Neutrophil (primary cell): Measurements from ENCODE around the gene SIPA1.
A peak's percentile ranks its signal among the peaks of the same experiment; 100 is the strongest.

Experiments
- H3K27ac ChIP-seq: fragments of 200-600 bp; sonication (generic); 2 replicates; pipeline ENCODE4 v1.5.1; 2016; ENCODE audit warnings: mild to moderate bottlenecking, moderate library complexity
- H3K27me3 ChIP-seq: fragments of 200-600 bp; sonication (generic); 2 replicates; pipeline ENCODE4 v1.6.0; 2016; ENCODE audit warnings: mild to moderate bottlenecking
- H3K36me3 ChIP-seq: fragments of 200-600 bp; sonication (generic); 2 replicates; pipeline ENCODE4 v1.5.1; 2017
- H3K4me1 ChIP-seq, 2 experiments: fragments of 200-600 bp in 1 of 2; sonication (generic) in 1 of 2; 1 replicate in 1 of 2; 2 replicates in 1 of 2; pipeline versions ENCODE4 v1.5.1 to v1.6.1; 2013 to 2016; ENCODE audit warnings: low read depth in 1 of 2, low read length in 1 of 2, mild to moderate bottlenecking in 1 of 2, moderate library complexity in 1 of 2; ENCODE audit not compliant: control insufficient read depth in 1 of 2, insufficient read depth in 1 of 2
- H3K4me3 ChIP-seq, 2 experiments: fragments of 200-600 bp in 1 of 2; sonication (generic) in 1 of 2; 1 replicate in 1 of 2; 2 replicates in 1 of 2; pipeline ENCODE4 v1.5.1; 2013 to 2016; ENCODE audit warnings: low read depth in 1 of 2, low read length in 1 of 2, mild to moderate bottlenecking in 1 of 2, moderate library complexity in 1 of 2
- H3K9me3 ChIP-seq: fragments of 200-600 bp; sonication (generic); 2 replicates; pipeline ENCODE4 v1.5.1; 2016
- CTCF ChIP-seq: fragments of 200-600 bp; sonication (generic); IDR thresholded peaks from 2 replicates; pipeline ENCODE4 v1.5.1; 2016; ENCODE audit warnings: antibody characterized with exemption

The SIPA1 gene

DNA sequence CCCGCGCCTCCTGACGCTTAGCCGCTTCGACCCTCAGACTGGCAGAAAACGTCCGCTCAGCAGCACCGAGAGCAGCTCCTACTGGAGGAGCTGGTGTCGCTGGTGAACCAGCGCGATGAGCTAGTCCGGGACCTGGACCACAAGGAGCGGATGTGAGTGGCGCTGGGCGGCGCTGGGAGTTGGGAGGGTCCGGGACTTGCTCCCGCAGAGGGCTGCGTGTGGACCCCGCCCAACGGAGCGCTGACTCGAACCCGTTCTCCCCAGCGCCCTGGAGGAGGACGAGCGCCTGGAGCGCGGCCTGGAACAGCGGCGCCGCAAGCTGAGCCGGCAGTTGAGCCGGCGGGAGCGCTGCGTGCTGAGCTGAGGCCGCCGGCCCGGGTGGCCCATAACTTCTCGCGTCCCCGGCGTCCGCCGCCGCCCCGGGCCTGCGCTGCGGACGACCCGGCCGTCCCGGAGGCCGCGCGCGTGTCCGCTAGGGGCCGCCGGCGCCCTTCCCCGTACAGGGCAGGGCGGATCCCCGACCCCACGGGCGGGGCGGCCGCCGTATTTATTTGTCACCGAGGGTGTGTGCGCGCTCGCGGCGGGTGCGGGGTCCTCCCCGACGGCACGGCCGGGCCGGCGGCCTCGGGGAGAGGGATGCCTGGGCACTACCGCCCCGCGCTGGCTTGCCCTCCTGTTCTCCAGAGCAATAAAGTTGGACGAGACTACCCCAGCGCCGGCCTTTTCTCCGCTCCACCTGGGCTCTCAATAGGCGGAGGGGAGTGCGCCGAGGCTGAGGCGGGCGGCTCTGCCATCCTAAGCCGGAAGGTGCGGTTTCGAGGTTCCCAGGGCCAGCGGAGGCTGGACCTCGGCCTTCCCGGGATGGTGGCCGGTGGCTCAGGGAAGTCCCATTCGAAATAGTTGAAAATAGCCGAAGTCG lies 45.7 kb upstream of the SIPA1 start:
- H3K27ac ChIP-seq: no peak overlapping the region
- no peak for TF ChIP-seq CTCF
- peaks cover 17% of the 10 kb centered on the region in 2 experiments for H3K4me1 ChIP-seq
- H3K27me3 ChIP-seq: no peaks in the 10 kb centered on the region
- no peaks in the 10 kb centered on the region for H3K9me3 ChIP-seq
- peaks cover 96% of the 10 kb centered on the region for H3K36me3 ChIP-seq
- no peak overlapping the region for H3K4me3 ChIP-seq

GRCh38 chr11:65592858-65593517 lies 44.9 kb upstream of the SIPA1 start:
- peak overlapping the region; percentile 34 for H3K27ac ChIP-seq
- peaks cover 96% of the 10 kb centered on the region for H3K36me3 ChIP-seq
- no peak for TF ChIP-seq CTCF
- no peaks in the 10 kb centered on the region for H3K27me3 ChIP-seq
- peaks cover 9% of the 10 kb centered on the region in 2 experiments for H3K4me1 ChIP-seq
- H3K4me3 ChIP-seq: no peak overlapping the region
- H3K9me3 ChIP-seq: no peaks in the 10 kb centered on the region

DNA sequence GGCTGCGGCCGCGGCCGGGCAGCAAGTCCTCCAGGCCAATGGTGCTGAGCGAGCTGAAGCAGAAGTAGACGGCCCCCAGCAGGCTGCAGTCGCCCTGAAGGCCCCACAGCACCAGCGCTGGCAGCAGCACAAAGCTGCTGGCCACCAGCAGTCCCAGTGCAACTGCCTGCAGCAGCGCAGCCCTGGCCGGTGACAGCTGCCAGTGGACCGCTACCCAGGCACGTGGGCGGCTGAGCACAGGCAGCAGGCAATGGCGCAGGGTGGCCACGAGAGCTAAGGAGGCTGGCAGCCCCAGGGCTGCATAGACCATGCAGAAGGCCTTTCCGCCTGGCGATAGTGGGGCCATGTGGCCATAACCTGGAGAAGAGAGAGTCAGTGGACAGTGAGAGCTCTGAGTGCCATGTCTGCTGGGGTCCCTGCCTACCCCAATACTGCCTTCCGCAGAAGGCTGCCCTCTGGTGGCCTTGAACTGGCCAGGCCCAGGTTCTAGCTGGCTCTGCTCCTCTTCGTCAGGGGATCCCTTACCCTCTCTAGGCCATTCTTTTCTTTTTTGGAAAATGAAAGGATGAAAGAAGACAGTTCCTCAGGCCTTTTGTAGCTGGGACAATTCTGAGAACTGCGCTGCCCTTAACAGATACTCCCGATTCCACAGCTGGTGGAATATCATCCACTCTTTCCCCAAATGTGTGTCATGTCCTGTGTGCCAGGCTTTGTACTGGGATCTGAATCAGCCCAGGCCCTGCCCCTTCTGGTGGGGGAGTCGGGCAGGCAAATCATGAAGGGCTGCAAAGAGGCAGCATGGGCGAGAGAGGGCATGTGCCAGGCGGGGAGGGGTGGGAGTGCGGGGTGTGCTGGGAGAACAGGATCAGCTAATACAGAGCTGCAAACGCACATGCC lies 44.1 kb upstream of the SIPA1 start:
- peaks cover 97% of the 10 kb centered on the region for H3K36me3 ChIP-seq
- H3K27me3 ChIP-seq: no peaks in the 10 kb centered on the region
- peak overlapping the region; percentile 34 for H3K27ac ChIP-seq
- peak; percentile 54 for TF ChIP-seq CTCF
- H3K4me3 ChIP-seq: no peak overlapping the region
- H3K4me1 ChIP-seq: peaks cover 1 to 2% of the 10 kb centered on the region in 2 experiments
- no peaks in the 10 kb centered on the region for H3K9me3 ChIP-seq

- H3K27me3 ChIP-seq: no peaks in the 10 kb centered on the region
- H3K4me3 ChIP-seq: no peak overlapping the region
- H3K9me3 ChIP-seq: no peaks in the 10 kb centered on the region
- no peak for TF ChIP-seq CTCF
- no peaks in the 10 kb centered on the region for H3K4me1 ChIP-seq
- H3K27ac ChIP-seq: peak overlapping the region; percentile 10
- H3K36me3 ChIP-seq: peaks cover 97% of the 10 kb centered on the region
Measured at GRCh38 chr11:65595131-65595530, 42.8 kb upstream of the SIPA1 start.

DNA sequence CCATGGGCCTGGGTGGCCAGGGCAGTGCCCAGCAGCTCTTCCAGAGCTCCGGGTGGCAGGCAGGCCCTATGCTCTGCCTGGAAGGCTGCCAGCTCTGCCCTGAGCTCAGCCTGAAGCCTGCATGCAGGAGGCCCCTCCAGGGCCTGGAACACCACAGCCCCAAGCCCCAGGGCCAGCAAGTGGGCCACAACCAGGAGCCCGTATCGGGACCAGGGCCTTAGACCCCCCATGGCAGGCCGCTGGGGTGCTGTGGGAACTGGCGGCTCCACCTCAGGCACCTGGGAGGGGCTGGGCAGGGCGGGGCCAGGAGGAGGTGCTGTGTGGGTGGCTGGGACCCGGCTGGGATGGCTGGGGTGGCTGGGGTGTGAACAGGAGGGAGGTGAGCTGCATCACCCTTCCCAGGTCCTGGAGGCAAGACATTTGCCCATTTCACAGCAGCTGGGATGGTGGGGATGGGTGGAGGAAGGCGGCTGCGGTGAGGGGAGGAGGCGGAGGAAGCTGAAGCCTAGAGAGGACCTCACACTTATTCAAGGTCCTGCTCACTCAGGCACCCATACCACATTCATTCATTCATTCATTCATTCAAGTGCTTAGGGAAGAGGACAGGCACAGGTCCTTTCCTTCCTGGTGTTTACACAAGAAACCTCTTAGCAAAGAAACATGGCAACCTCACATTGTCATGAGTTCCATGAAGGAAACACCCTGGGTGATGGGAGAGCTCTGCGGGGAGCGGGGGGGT lies 42.2 kb upstream of the SIPA1 start, which contains the start of gene KCNK7:
Gene KCNK7, minus strand, starts transcription at position 258 of the 739 bp plus-strand sequence. Its CDS starts 28 bp downstream, at position 230.
- TF ChIP-seq CTCF: no peak
- H3K36me3 ChIP-seq: peaks cover 97% of the 10 kb centered on the region
- H3K4me1 ChIP-seq: no peaks in the 10 kb centered on the region
- H3K27me3 ChIP-seq: no peaks in the 10 kb centered on the region
- H3K4me3 ChIP-seq: no peak within 1 kb of the TSS
- peak within 1 kb of the TSS; percentile 10 for H3K27ac ChIP-seq
- no peaks in the 10 kb centered on the region for H3K9me3 ChIP-seq
